Testis (tissue), 2 donors: ENCODE measurements around the gene SQSTM1.

Source experiments
- CTCF ChIP-seq, 3 experiments: fragments of 450-650 bp in 2 of 3; fragments of 200-600 bp in 1 of 3; sonication (generic) in 1 of 3; IDR thresholded peaks; one replicate each; pipeline ENCODE4 v1.5.1; 2016 to 2019; ENCODE audit warnings: antibody characterized with exemption in 3 of 3, mild to moderate bottlenecking in 2 of 3, moderate library complexity in 1 of 3
- POLR2A ChIP-seq: fragments of 450-650 bp; IDR thresholded peaks from one replicate; pipeline ENCODE4 v1.6.1; 2017; ENCODE audit warnings: antibody characterized with exemption, mild to moderate bottlenecking, moderate library complexity

DNA sequence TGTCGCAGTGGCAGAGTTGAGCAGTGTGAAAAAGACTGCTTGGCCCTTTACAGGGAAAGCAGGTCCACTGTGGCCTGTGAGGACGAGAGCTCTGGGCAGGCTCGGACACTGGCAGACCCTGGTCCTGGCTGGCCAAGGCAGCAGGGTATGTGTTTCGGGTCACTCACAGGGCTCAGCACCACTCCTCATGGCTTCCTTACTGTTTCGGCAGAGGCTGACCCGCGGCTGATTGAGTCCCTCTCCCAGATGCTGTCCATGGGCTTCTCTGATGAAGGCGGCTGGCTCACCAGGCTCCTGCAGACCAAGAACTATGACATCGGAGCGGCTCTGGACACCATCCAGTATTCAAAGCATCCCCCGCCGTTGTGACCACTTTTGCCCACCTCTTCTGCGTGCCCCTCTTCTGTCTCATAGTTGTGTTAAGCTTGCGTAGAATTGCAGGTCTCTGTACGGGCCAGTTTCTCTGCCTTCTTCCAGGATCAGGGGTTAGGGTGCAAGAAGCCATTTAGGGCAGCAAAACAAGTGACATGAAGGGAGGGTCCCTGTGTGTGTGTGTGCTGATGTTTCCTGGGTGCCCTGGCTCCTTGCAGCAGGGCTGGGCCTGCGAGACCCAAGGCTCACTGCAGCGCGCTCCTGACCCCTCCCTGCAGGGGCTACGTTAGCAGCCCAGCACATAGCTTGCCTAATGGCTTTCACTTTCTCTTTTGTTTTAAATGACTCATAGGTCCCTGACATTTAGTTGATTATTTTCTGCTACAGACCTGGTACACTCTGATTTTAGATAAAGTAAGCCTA lies 15.7 kb downstream of the SQSTM1 start:
- no peak for TF ChIP-seq CTCF (IDR thresholded peaks at IDR 0.05)
- TF ChIP-seq POLR2A = no peak
